LoVo (cell line): ENCODE measurements around the gene RBMS2.

Experiments used
- DNase-seq: peaks from one replicate; pipeline ENCODE4 v3.0.0-alpha.2; 2016; ENCODE audit warnings: low spot score

RBMS2 gene

GRCh38 chr12:56631790-56632700 is 110.4 kb downstream of the RBMS2 start:
- DNase-seq, result peak; percentile 58

GRCh38 chr12:56632701-56633467 is 111.3 kb downstream of the RBMS2 start:
- DNase-seq, result no peak

- no peak for DNase-seq
Observed at GRCh38 chr12:56633468-56634241, 112.0 kb downstream of the RBMS2 start.

- peak; percentile 78 for DNase-seq
Observed at GRCh38 chr12:56634242-56634836, 112.7 kb downstream of the RBMS2 start.

- peak; percentile 94 for DNase-seq
Observed at GRCh38 chr12:56634837-56635791, 113.5 kb downstream of the RBMS2 start.

- peak; percentile 92 for DNase-seq
Observed at GRCh38 chr12:56635806-56636674, 114.4 kb downstream of the RBMS2 start.

- DNase-seq, result peak; percentile 100
Observed at GRCh38 chr12:56636675-56637540, 115.3 kb downstream of the RBMS2 start.

GRCh38 chr12:56637621-56638020 is 116.0 kb downstream of the RBMS2 start:
- DNase-seq, result no peak

GRCh38 chr12:56641219-56641618 is 119.6 kb downstream of the RBMS2 start:
- DNase-seq, result no peak

GRCh38 chr12:56644654-56645053 is 123.0 kb downstream of the RBMS2 start:
- no peak for DNase-seq

GRCh38 chr12:56645201-56645716 is 123.6 kb downstream of the RBMS2 start:
- DNase-seq, result no peak
